Ovary (tissue), 3 donors: Measurements from ENCODE around the gene CIART.

Source experiments
- EP300 ChIP-seq: sonication (generic); formaldehyde crosslinking; IDR thresholded peaks from one replicate; pipeline ENCODE4 v1.6.1; 2017; ENCODE audit warnings: antibody characterized with exemption
- POLR2A ChIP-seq: fragments of 450-650 bp; IDR thresholded peaks from one replicate; pipeline ENCODE4 v1.6.1; 2017; ENCODE audit warnings: antibody characterized with exemption, mild to moderate bottlenecking, moderate library complexity
- TF ChIP-seq, protein P1 (sequence below), 3 donors: fragments of 450-650 bp in 2 of 3; fragments of 200-600 bp in 1 of 3; IDR thresholded peaks; one replicate each; pipeline versions ENCODE4 v1.5.1 to v1.8.0; 2016 to 2022; ENCODE audit warnings: antibody characterized with exemption in 3 of 3, mild to moderate bottlenecking in 1 of 3
- donor health status: DM: no; HTN: no; CAD: no.

DNA sequence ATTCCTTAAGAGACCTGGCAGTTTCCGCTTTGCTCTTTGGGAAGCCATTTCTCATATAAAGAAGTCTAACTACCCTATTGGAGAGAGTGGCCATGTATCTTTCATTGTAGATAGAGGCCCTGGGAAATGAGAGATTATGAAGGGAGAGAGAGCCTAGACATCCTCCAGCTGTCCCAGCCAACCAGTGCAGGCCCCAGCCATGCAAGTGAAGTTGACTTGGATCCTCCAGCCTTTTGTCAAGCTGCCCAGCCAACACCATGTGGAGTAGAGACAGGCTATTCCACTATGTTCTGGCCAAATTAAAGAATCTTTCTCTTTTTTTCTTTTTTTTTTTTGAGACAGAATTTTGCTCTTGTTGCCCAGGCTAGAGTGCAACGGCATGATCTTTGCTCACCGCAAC lies 39.4 kb upstream of the CIART start:
- TF ChIP-seq POLR2A (no peak), EP300 (no peak)
- TF ChIP-seq, protein P1, sequence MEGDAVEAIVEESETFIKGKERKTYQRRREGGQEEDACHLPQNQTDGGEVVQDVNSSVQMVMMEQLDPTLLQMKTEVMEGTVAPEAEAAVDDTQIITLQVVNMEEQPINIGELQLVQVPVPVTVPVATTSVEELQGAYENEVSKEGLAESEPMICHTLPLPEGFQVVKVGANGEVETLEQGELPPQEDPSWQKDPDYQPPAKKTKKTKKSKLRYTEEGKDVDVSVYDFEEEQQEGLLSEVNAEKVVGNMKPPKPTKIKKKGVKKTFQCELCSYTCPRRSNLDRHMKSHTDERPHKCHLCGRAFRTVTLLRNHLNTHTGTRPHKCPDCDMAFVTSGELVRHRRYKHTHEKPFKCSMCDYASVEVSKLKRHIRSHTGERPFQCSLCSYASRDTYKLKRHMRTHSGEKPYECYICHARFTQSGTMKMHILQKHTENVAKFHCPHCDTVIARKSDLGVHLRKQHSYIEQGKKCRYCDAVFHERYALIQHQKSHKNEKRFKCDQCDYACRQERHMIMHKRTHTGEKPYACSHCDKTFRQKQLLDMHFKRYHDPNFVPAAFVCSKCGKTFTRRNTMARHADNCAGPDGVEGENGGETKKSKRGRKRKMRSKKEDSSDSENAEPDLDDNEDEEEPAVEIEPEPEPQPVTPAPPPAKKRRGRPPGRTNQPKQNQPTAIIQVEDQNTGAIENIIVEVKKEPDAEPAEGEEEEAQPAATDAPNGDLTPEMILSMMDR (IDR thresholded peaks at IDR 0.05) = no peak
